Loucy (cell line): ENCODE measurements around the gene SNX13.
"Not testable (repeated sequence)": the region's sequence is repeated elsewhere in the genome, so short reads cannot be mapped to it uniquely, and the experiment has no call there.

Experiments
- H2AFZ ChIP-seq: fragments of 200-600 bp; sonication (generic); 2 replicates; pipeline ENCODE4 v1.6.0; 2016; ENCODE audit warnings: antibody characterized with exemption, mild to moderate bottlenecking, low read length, moderate library complexity
- H3F3A ChIP-seq: fragments of 200-600 bp; 2 replicates; pipeline ENCODE4 v1.6.0; 2016; ENCODE audit warnings: antibody characterized with exemption, low read depth, mild to moderate bottlenecking
- H3K27me3 ChIP-seq: fragments of 200-600 bp; sonication (generic); 2 replicates; pipeline ENCODE4 v1.6.1; 2014; ENCODE audit warnings: low read length, mild to moderate bottlenecking; ENCODE audit not compliant: insufficient read depth, poor library complexity, severe bottlenecking
- H3K36me3 ChIP-seq: fragments of 200-600 bp; sonication (generic); 2 replicates; pipeline ENCODE4 v1.6.1; 2016; ENCODE audit warnings: low read length; ENCODE audit not compliant: insufficient read depth
- H3K4me1 ChIP-seq: fragments of 200-600 bp; sonication (generic); 2 replicates; pipeline ENCODE4 v1.5.1; 2014; ENCODE audit warnings: low read length, mild to moderate bottlenecking; ENCODE audit not compliant: insufficient read depth, poor library complexity, severe bottlenecking
- H3K4me2 ChIP-seq: fragments of 200-600 bp; sonication (generic); 2 replicates; pipeline ENCODE4 v1.6.0; 2014; ENCODE audit warnings: antibody characterized with exemption, low read length, low read depth, mild to moderate bottlenecking; ENCODE audit not compliant: poor library complexity, severe bottlenecking
- H3K4me3 ChIP-seq: fragments of 200-600 bp; sonication (generic); 2 replicates; pipeline ENCODE4 v1.5.1; 2014; ENCODE audit warnings: low read length, mild to moderate bottlenecking, mixed read lengths; ENCODE audit not compliant: poor library complexity, severe bottlenecking
- H3K79me2 ChIP-seq: fragments of 200-600 bp; sonication (generic); 2 replicates; pipeline ENCODE4 v1.6.1; 2014; ENCODE audit warnings: low read length; ENCODE audit not compliant: insufficient read depth
- H3K9ac ChIP-seq: fragments of 200-600 bp; sonication (generic); 2 replicates; pipeline ENCODE4 v1.6.0; 2014; ENCODE audit warnings: mild to moderate bottlenecking, low read depth, low read length, moderate library complexity; ENCODE audit not compliant: poor library complexity, severe bottlenecking
- H3K9me2 ChIP-seq: fragments of 200-600 bp; sonication (generic); replicated peaks from 2 replicates; pipeline ENCODE4 v1.6.1; 2016; ENCODE audit warnings: low read depth, low read length, mixed read lengths
- H3K9me3 ChIP-seq: fragments of 200-600 bp; sonication (generic); 2 replicates; pipeline ENCODE4 v1.6.1; 2014; ENCODE audit warnings: mild to moderate bottlenecking, antibody characterized with exemption, low read length, low read depth; ENCODE audit not compliant: insufficient read depth
- H4K20me1 ChIP-seq: fragments of 200-600 bp; sonication (generic); 2 replicates; pipeline ENCODE4 v1.6.0; 2014; ENCODE audit warnings: antibody characterized with exemption, low read length, mild to moderate bottlenecking; ENCODE audit not compliant: insufficient read depth, poor library complexity, severe bottlenecking
- CTCF ChIP-seq: fragments of 200-600 bp; sonication (generic); conservative IDR thresholded peaks from 2 replicates; pipeline ENCODE4 v1.5.1; 2014; ENCODE audit warnings: mild to moderate bottlenecking, antibody characterized with exemption, low read length
- EZH2phosphoT487 ChIP-seq: fragments of 200-600 bp; IDR thresholded peaks from 2 replicates; pipeline ENCODE4 v1.6.1; 2018; ENCODE audit warnings: antibody characterized with exemption, mild to moderate bottlenecking, moderate library complexity, borderline replicate concordance

Gene SNX13

GRCh38 chr7:17815318-17815717 is 125.0 kb downstream of the SNX13 start:
- H4K20me1 ChIP-seq, result no peaks in the 10 kb centered on the region
- TF ChIP-seq CTCF (no peak), EZH2phosphoT487 (no peak)
- no peaks in the 10 kb centered on the region for H3F3A ChIP-seq
- H3K27me3 ChIP-seq, result no peaks in the 10 kb centered on the region
- peaks cover 5% of the 10 kb centered on the region; the same call in 1 of the 2 replicates for H3K36me3 ChIP-seq
- no peak overlapping the region for H3K9ac ChIP-seq
- no peaks in the 10 kb centered on the region for H3K9me2 ChIP-seq
- H3K4me2 ChIP-seq, result no peak overlapping the region
- H3K9me3 ChIP-seq, result 0 out of 2 replicates have a peak, but pooled peaks cover 5% of the 10 kb centered on the region
- no peak overlapping the region for H2AFZ ChIP-seq
- H3K4me3 ChIP-seq, result no peak overlapping the region
- no peaks in the 10 kb centered on the region for H3K4me1 ChIP-seq
- no peaks in the 10 kb centered on the region for H3K79me2 ChIP-seq

GRCh38 chr7:17814058-17814457 is 126.2 kb downstream of the SNX13 start:
- no peaks in the 10 kb centered on the region for H3K79me2 ChIP-seq
- no peaks in the 10 kb centered on the region for H3K4me1 ChIP-seq
- 0 out of 2 replicates have a peak, but pooled peaks cover 5% of the 10 kb centered on the region for H3K9me3 ChIP-seq
- H3K36me3 ChIP-seq, result peaks cover 5% of the 10 kb centered on the region; the same call in 1 of the 2 replicates
- no peaks in the 10 kb centered on the region for H3K27me3 ChIP-seq
- H3K9me2 ChIP-seq, result no peaks in the 10 kb centered on the region
- H2AFZ ChIP-seq, result no peak overlapping the region
- H3K4me3 ChIP-seq, result no peak overlapping the region
- TF ChIP-seq CTCF, result no peak
- TF ChIP-seq EZH2phosphoT487, result no peak
- H3F3A ChIP-seq, result no peaks in the 10 kb centered on the region
- no peak overlapping the region for H3K9ac ChIP-seq
- no peak overlapping the region for H3K4me2 ChIP-seq
- no peaks in the 10 kb centered on the region for H4K20me1 ChIP-seq

- H3K36me3 ChIP-seq, H4K20me1 ChIP-seq: not testable (repeated sequence)
These were observed 131.1 kb downstream of the SNX13 start for GRCh38 chr7:17809215-17809614.

GRCh38 chr7:17807242-17807641 is 133.1 kb downstream of the SNX13 start:
- no peaks in the 10 kb centered on the region for H3F3A ChIP-seq
- H3K4me2 ChIP-seq, result no peak overlapping the region
- no peaks in the 10 kb centered on the region for H4K20me1 ChIP-seq
- no peaks in the 10 kb centered on the region for H3K4me1 ChIP-seq
- H3K27me3 ChIP-seq, result no peaks in the 10 kb centered on the region
- H3K9ac ChIP-seq, result no peak overlapping the region
- H3K4me3 ChIP-seq, result no peak overlapping the region
- TF ChIP-seq EZH2phosphoT487 (no peak), CTCF (no peak)
- H3K9me3 ChIP-seq, result 0 out of 2 replicates have a peak, but pooled peaks cover 5% of the 10 kb centered on the region
- H3K79me2 ChIP-seq, result no peaks in the 10 kb centered on the region
- H2AFZ ChIP-seq, result no peak overlapping the region
- no peaks in the 10 kb centered on the region for H3K9me2 ChIP-seq
- H3K36me3 ChIP-seq, result peaks cover 8% of the 10 kb centered on the region; the same call in 1 of the 2 replicates

More at GRCh38 chr7:17809215-17809614, 131.1 kb downstream of the SNX13 start:
- not testable (repeated sequence) for H3K79me2 ChIP-seq, H3K9me3 ChIP-seq, H3K9me2 ChIP-seq, H3K27me3 ChIP-seq, H2AFZ ChIP-seq, H3K4me1 ChIP-seq, H3K4me2 ChIP-seq, H3K4me3 ChIP-seq, H3K9ac ChIP-seq, H3F3A ChIP-seq
